GM10248 (cell line): Measurements from ENCODE around the gene IRAG1.

Experiments used
- CTCF ChIA-PET: fragments of 300-600 bp; sonication (Branson Sonifier 250); formaldehyde crosslinking; extraction: SDS; loops from one replicate; lab custom pipeline; 2021; ENCODE audit warnings: antibody characterized with exemption; lab: Yijun Ruan, JAX
- POLR2A ChIA-PET: fragments of 350-650 bp; sonication (Branson Sonifier 250); formaldehyde crosslinking; extraction: SDS; loops from one replicate; lab custom pipeline; 2020; ENCODE audit warnings: antibody characterized with exemption; lab: Yijun Ruan, JAX
- DNase-seq: peaks from one replicate; pipeline ENCODE4 v3.0.0; 2012; ENCODE audit errors: extremely low spot score
- CTCF ChIP-seq: IDR thresholded peaks from 2 replicates; pipeline ENCODE4 v1.5.1; 2012; ENCODE audit warnings: mild to moderate bottlenecking, low read depth; ENCODE audit errors: extremely low read depth, missing control alignments, control extremely low read depth

IRAG1 gene

GRCh38 chr11:10670099-10670498 lies 23.5 kb downstream of the IRAG1 start:
- POLR2A ChIA-PET: no interaction called here
- no peak for TF ChIP-seq CTCF
- no peak for DNase-seq
- CTCF ChIA-PET: interaction anchor here (1.0 to 1.8 kb wide), 6 partner anchors 15 to 266 kb away, joined by 3 to 6 read pairs (median 4); no protein-coding TSS in a partner anchor

- DNase-seq: no peak
- POLR2A ChIA-PET: no interaction called here
- TF ChIP-seq CTCF: no peak
- CTCF ChIA-PET: interaction anchor here (0.9 to 1.8 kb wide), 9 partner anchors 10 to 303 kb away, joined by 3 to 6 read pairs (median 3); no protein-coding TSS in a partner anchor
Measured at GRCh38 chr11:10669258-10670033, 24.1 kb downstream of the IRAG1 start.

GRCh38 chr11:10667521-10667885 lies 26.1 kb downstream of the IRAG1 start:
- DNase-seq: no peak
- CTCF ChIA-PET: interaction anchor here (1.8 kb wide), 1 partner anchor 11 kb away, joined by 9 read pairs; no protein-coding TSS in a partner anchor
- POLR2A ChIA-PET: no interaction called here
- TF ChIP-seq CTCF: no peak

- ChIA-PET POLR2A (no interaction called here), CTCF (interaction anchor here (1.1 to 5.2 kb wide), 6 partner anchors 10 to 261 kb away, joined by 3 to 37 read pairs (median 6); no protein-coding TSS in a partner anchor)
- no peak for TF ChIP-seq CTCF
- DNase-seq: no peak
Measured at GRCh38 chr11:10666556-10667520, 26.7 kb downstream of the IRAG1 start.

GRCh38 chr11:10664496-10664895 lies 29.1 kb downstream of the IRAG1 start:
- ChIA-PET POLR2A (no interaction called here), CTCF (interaction anchor here (0.8 to 5.2 kb wide), 8 partner anchors 8 to 124 kb away, joined by 3 to 37 read pairs (median 4); partner anchors contain the start of gene RNF141)
- TF ChIP-seq CTCF: no peak
- no peak for DNase-seq

- DNase-seq: no peak
- POLR2A ChIA-PET: no interaction called here
- CTCF ChIA-PET: interaction anchor here (0.7 to 5.2 kb wide), 9 partner anchors 8 to 123 kb away, joined by 3 to 37 read pairs (median 3); partner anchors contain the start of gene RNF141
- no peak for TF ChIP-seq CTCF
Measured at GRCh38 chr11:10663990-10664389, 29.6 kb downstream of the IRAG1 start.
